ENCODE data around the gene RPL10A.

GRCh38 chr6:35483062-35483461 is 14.9 kb downstream of the RPL10A start:
- TF ChIP-seq, protein P1, sequence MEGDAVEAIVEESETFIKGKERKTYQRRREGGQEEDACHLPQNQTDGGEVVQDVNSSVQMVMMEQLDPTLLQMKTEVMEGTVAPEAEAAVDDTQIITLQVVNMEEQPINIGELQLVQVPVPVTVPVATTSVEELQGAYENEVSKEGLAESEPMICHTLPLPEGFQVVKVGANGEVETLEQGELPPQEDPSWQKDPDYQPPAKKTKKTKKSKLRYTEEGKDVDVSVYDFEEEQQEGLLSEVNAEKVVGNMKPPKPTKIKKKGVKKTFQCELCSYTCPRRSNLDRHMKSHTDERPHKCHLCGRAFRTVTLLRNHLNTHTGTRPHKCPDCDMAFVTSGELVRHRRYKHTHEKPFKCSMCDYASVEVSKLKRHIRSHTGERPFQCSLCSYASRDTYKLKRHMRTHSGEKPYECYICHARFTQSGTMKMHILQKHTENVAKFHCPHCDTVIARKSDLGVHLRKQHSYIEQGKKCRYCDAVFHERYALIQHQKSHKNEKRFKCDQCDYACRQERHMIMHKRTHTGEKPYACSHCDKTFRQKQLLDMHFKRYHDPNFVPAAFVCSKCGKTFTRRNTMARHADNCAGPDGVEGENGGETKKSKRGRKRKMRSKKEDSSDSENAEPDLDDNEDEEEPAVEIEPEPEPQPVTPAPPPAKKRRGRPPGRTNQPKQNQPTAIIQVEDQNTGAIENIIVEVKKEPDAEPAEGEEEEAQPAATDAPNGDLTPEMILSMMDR (IDR thresholded peaks at IDR 0.05): no peak
- no peak for TF ChIP-seq POLR2A (IDR thresholded peaks at IDR 0.05)
